NCI-H82 treated with DMSO at 0.1 percent for 48 hours (cell line): ENCODE results near the gene DENND5B.
"Not testable (repeated sequence)": the region's sequence is repeated elsewhere in the genome, so short reads cannot be mapped to it uniquely, and the experiment has no call there.

ENCODE experiments used
- DNase-seq: peaks from one replicate; lab custom pipeline; 2025; ENCODE audit not compliant: unreplicated experiment; lab: John Stamatoyannopoulos, UW

The DENND5B gene

GRCh38 chr12:31508436-31509150 lies 82.3 kb downstream of the DENND5B start:
- no peak for DNase-seq

GRCh38 chr12:31507966-31508365 lies 83.0 kb downstream of the DENND5B start:
- DNase-seq: no peak

GRCh38 chr12:31506515-31507306 lies 84.2 kb downstream of the DENND5B start:
- DNase-seq: no peak

GRCh38 chr12:31504625-31505222 lies 86.2 kb downstream of the DENND5B start:
- DNase-seq: no peak

- not testable (repeated sequence) for DNase-seq
Measured at GRCh38 chr12:31501014-31501413, 89.9 kb downstream of the DENND5B start.

- no peak for DNase-seq
Measured at GRCh38 chr12:31499567-31499966, 91.4 kb downstream of the DENND5B start.

- no peak for DNase-seq
Measured at GRCh38 chr12:31498424-31498823, 92.5 kb downstream of the DENND5B start.

GRCh38 chr12:31496257-31496656 lies 94.7 kb downstream of the DENND5B start:
- DNase-seq: no peak

- DNase-seq: no peak
Measured at GRCh38 chr12:31494455-31494854, 96.5 kb downstream of the DENND5B start.

- no peak for DNase-seq
Measured at GRCh38 chr12:31492599-31493196, 98.2 kb downstream of the DENND5B start.

GRCh38 chr12:31491841-31492598 lies 98.9 kb downstream of the DENND5B start:
- no peak for DNase-seq

- DNase-seq: no peak
Measured at GRCh38 chr12:31491241-31491794, 99.6 kb downstream of the DENND5B start.

- no peak for DNase-seq
Measured at GRCh38 chr12:31488737-31489338, 102.1 kb downstream of the DENND5B start.

- DNase-seq: no peak
Measured at GRCh38 chr12:31485571-31485970, 105.4 kb downstream of the DENND5B start.

- no peak for DNase-seq
Measured at GRCh38 chr12:31482816-31483215, 108.1 kb downstream of the DENND5B start.

GRCh38 chr12:31481415-31481814 lies 109.5 kb downstream of the DENND5B start:
- DNase-seq: no peak

GRCh38 chr12:31479516-31480210 lies 111.3 kb downstream of the DENND5B start:
- no peak for DNase-seq

- no peak for DNase-seq
Measured at GRCh38 chr12:31478898-31479297, 112.0 kb downstream of the DENND5B start.

GRCh38 chr12:31478425-31478824 lies 112.5 kb downstream of the DENND5B start:
- DNase-seq: no peak

- no peak for DNase-seq
Measured at GRCh38 chr12:31477687-31478086, 113.2 kb downstream of the DENND5B start.
